HT-29 (cell line): Measurements from ENCODE around the gene PTGDS. TPM values are rescaled to one million over a fixed set of nuclear protein-coding genes. Genes with fewer than 3 reads are reported as not detected.

Experiments
- DNase-seq: peaks from one replicate; pipeline ENCODE4 v3.0.0-alpha.2; 2015; ENCODE audit warnings: low spot score
- total RNA-seq: library from RNA; depleted of rRNA; stranded (reverse); fragments of >200 nt; shearing (Covaris generic); gene quantifications from 2 replicates; pipeline ENCODE4 v1.2.3, GENCODE V29; 2014

Gene PTGDS
- total RNA-seq, 1 experiment from 2014 or later, result not detected

DNA sequence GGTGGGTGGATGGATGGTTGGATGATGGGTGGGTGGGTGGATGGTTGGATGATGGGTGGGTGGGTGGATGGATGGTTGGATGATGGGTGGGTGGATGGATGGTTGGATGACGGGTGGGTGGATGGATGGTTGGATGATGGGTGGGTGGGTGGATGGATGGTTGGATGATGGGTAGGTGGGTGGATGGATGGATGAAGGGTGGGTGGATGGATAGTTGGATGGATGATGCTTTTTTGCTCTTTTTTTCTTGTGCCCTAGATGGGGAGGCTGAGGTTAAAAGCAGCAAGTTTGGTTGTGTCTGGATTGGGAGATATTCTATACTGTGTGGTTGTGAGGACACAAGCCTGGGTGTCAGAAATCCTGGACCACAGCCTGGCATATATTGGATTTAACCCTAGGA lies 19.8 kb upstream of the PTGDS start:
- DNase-seq, result no peak

GRCh38 chr9:136957901-136958300 lies 19.4 kb upstream of the PTGDS start:
- no peak for DNase-seq

DNA sequence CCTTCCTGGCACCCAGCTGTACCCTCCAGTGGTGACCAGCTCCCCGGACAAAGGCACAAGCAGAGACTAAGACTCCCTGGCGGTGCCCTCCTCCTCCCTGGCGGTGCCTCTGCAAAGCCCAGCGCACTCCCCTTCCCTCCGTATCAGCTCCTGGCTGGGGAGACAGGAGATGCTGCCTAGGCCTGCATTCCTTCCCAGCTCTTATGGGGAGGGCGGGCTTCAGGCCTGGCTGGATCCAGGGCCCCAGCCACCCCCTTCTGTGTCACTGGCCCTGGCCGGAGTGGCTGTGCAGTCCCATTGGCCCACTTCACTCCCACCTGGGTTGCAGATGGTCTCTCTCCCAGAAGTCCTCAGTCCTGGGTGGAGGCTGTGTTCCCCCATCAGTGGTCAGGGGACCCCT lies 18.8 kb upstream of the PTGDS start:
- DNase-seq, result no peak

GRCh38 chr9:136958898-136959850 lies 18.1 kb upstream of the PTGDS start:
- DNase-seq, result no peak

DNA sequence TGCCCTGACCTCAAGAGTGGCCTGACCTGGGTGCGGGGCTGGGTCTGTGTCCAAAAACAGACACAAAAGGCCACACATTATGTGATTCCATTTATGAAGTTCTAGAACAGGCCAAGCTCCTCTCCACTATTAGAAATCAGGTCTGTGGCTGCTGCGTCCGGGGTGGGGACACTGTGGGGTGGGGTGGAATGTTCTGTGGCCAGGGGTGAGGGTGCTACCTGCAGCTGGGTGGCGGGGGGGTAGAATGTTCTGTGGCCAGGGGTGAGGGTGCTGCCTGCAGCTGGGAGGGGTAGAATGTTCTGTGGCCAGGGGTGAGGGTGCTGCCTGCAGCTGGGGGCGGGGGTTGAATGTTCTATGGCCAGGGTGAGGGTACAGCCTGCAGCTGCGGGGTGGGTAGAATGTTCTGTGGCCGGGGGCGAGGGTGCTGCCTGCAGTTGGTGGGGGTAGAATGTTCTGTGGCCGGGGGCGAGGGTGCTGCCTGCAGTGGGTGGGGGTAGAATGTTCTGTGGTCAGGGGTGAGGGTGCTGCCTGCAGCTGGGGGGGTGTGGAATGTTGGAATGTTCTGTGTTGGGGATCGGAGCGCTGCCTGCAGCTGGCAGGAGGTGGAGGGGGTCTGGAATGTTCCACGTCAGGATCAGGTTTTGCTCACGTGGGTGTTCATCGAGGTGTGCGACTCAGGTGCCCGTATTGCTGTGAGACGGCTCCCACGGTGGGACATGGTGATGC lies 16.9 kb upstream of the PTGDS start:
- DNase-seq, result no peak

DNA sequence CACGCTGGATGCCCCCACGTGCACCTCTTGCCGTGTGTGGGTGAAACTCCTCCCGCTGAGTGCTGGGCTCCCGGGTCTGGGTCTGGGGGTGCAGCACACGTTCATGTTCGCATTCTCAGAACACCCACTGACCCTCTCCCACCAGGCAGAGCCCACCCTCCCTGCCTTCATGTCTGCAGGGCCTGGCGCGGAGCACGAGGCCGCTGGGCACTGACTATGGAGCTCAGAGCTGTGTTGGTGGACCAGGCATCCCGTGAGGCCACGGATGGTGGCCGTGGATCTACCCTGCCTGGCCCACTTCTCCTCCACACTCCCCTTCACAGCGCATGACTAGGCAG lies 16.4 kb upstream of the PTGDS start:
- no peak for DNase-seq

DNA sequence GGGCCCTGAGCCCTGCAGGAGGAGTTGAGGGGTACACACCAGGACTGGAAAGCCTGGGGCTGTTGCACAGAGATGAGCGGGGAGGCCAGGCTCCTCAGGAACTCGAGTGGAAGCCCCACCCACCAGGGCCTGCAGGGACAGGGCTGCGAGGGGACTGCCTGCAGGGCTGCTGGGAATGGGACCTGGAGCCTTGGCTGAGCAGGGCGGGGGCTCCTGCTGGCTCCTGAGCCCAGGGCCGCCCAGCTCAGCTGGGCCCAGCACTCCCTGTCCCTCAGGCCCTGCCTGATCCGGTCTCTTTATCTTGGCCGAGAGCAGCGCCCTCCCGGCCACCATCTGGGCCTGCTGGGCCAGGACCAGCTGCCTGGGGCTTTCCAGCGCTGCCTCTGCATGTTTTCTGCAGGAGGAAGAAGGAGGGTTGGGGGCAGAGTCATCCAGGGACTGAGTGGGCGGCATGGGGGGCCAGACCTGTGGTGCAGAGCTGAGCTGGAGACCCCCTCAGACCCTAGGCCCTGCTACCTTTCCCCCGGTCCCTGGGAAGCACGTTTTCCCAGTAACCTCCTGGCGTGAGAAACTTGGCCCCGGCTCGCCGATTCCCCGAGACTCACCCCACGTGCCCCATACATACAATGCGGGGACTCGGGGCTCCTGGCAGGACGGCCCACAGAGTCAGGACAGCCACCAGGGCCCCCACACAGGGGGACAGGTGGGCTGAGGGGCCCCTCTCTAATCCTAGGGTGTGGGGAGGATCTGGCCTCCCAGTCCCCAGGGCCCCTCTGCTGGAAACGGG lies 15.8 kb upstream of the PTGDS start:
- no peak for DNase-seq

DNA sequence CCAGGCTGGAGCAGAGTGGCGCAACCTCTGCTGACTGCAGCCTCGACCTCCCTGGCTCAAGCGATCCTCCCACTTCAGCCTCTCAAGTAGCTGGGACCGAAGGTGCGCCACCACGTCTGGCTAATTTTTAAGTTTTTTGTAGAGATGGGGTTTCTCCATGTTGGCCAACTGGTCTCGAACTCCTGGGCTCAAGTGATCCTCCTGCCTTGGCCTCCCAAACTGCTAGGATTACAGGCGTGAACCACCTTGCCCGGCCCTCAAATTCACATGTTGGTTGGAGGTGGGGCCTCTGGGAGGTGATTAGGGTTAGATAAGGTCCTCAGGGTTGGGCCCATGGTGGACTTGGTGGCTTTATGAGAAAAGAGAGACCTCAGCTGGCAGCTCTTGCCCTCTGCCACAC lies 15.1 kb upstream of the PTGDS start:
- DNase-seq, result no peak

GRCh38 chr9:136962701-136963248 lies 14.5 kb upstream of the PTGDS start:
- no peak for DNase-seq

GRCh38 chr9:136963341-136963740 lies 14.0 kb upstream of the PTGDS start:
- no peak for DNase-seq

GRCh38 chr9:136963751-136964150 lies 13.6 kb upstream of the PTGDS start:
- no peak for DNase-seq

- DNase-seq, result no peak
Observed at GRCh38 chr9:136964171-136964689, 13.1 kb upstream of the PTGDS start.

- DNase-seq, result no peak
Observed at GRCh38 chr9:136964833-136965422, 12.4 kb upstream of the PTGDS start.

DNA sequence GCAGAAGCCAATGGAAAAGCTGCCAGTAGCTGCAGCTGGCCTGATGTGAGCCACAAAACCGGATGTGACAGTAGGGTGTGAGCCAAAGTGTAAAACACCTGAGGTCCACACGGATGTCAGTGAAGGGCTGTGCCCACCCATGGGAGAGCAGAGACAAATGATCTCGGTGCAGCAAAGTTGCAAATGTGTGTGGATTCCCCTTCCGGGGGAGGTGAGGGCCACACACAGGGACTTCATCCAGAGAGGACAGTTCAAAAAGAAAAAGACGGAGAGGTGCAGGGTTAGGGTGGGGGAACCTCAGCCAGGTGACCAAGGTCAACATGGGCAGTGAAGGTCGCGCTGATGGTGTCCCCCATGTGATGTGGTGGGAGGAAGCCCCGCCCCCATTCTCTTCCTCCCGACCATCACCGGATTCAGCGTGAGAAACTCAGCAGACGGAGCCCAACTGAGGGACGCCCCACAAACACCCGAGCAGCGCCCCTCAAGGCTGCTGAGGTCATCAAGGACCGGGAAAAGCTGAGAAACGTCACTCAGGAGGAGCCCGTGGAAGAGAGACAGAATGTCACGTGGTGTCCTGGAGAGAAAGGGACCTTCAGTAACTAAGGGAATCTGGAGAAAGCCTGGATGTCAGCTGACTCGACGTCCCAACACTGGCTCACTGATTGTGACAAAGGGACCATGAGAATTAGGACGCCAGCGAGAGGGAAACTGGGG lies 11.4 kb upstream of the PTGDS start:
- DNase-seq, result no peak

GRCh38 chr9:136968333-136969127 lies 8.8 kb upstream of the PTGDS start:
- DNase-seq, result no peak

- no peak for DNase-seq
Observed at GRCh38 chr9:136969150-136969549, 8.2 kb upstream of the PTGDS start.

- no peak for DNase-seq
Observed at GRCh38 chr9:136969774-136970173, 7.5 kb upstream of the PTGDS start.

- no peak for DNase-seq
Observed at GRCh38 chr9:136970361-136970760, 6.9 kb upstream of the PTGDS start.

- DNase-seq, result no peak
Observed at GRCh38 chr9:136971746-136972145, 5.6 kb upstream of the PTGDS start.

DNA sequence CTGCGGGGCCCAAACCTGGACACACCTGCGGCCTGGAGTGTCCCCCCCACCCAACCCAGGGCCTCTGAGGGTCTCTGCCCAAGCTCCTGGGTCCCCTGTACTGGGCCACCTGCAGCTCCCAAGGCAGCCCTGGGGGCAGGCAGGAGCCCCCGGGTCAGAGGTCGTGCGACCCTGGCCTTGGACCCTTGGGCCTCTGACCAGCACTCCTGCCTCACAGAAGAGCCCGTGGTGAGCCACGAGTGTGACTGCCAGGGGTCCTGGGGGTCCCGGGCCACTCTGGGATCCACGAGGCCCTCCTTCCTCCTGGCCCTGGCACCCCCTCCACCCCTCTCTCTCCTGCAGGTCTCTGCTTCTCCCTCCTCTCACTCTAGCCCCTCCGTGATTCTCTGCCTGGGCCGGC lies 5.0 kb upstream of the PTGDS start:
- DNase-seq, result no peak
